Smooth muscle cell (in vitro differentiated cells): ENCODE data around the gene TMPRSS11E. TPM values are rescaled to one million over a fixed set of nuclear protein-coding genes. Genes with fewer than 3 reads are reported as not detected.
"Not testable (repeated sequence)": the region's sequence is repeated elsewhere in the genome, so short reads cannot be mapped to it uniquely, and the experiment has no call there.

ENCODE experiments used
- DNase-seq: peaks from one replicate; lab custom pipeline; 2025; ENCODE audit not compliant: unreplicated experiment; lab: John Stamatoyannopoulos, UW
- H2AFZ ChIP-seq: fragments of 200-600 bp; sonication (generic); 2 replicates; pipeline ENCODE4 v1.6.0; 2016; ENCODE audit warnings: antibody characterized with exemption, low read depth, mild to moderate bottlenecking
- H3F3A ChIP-seq: fragments of 200-600 bp; sonication (generic); 2 replicates; pipeline ENCODE4 v1.6.0; 2017; ENCODE audit warnings: antibody characterized with exemption, low read depth
- H3K27ac ChIP-seq: fragments of 200-600 bp; sonication (generic); 2 replicates; pipeline ENCODE4 v1.5.1; 2016; ENCODE audit warnings: low read depth, mild to moderate bottlenecking
- H3K27me3 ChIP-seq: fragments of 200-600 bp; sonication (generic); 2 replicates; pipeline ENCODE4 v1.6.1; 2016; ENCODE audit warnings: low read depth, mild to moderate bottlenecking
- H3K36me3 ChIP-seq: fragments of 200-600 bp; sonication (generic); 2 replicates; pipeline ENCODE4 v1.5.1; 2016; ENCODE audit warnings: low read depth
- H3K4me1 ChIP-seq: fragments of 200-600 bp; sonication (generic); 2 replicates; pipeline ENCODE4 v1.5.1; 2016; ENCODE audit warnings: low read depth
- H3K4me2 ChIP-seq: fragments of 200-600 bp; sonication (generic); 2 replicates; pipeline ENCODE4 v1.6.0; 2016; ENCODE audit warnings: mild to moderate bottlenecking
- H3K4me3 ChIP-seq: fragments of 200-600 bp; sonication (generic); 2 replicates; pipeline ENCODE4 v1.5.1; 2016; ENCODE audit warnings: mild to moderate bottlenecking
- H3K79me2 ChIP-seq: fragments of 200-600 bp; sonication (generic); 2 replicates; pipeline ENCODE4 v1.6.0; 2016; ENCODE audit warnings: low read depth, mild to moderate bottlenecking
- H3K9ac ChIP-seq: fragments of 200-600 bp; sonication (generic); 2 replicates; pipeline ENCODE4 v1.6.0; 2016; ENCODE audit warnings: low read depth
- H3K9me3 ChIP-seq: fragments of 200-600 bp; sonication (generic); replicated peaks from 2 replicates; pipeline ENCODE4 v1.5.1; 2016; ENCODE audit warnings: low read depth
- H4K20me1 ChIP-seq: fragments of 200-600 bp; sonication (generic); 2 replicates; pipeline ENCODE4 v1.6.0; 2016; ENCODE audit warnings: low read depth
- CTCF ChIP-seq: fragments of 200-600 bp; sonication (generic); IDR thresholded peaks from 2 replicates; pipeline ENCODE4 v1.5.1; 2017; ENCODE audit warnings: borderline replicate concordance, mild to moderate bottlenecking, antibody characterized with exemption; ENCODE audit not compliant: insufficient read depth, poor library complexity, severe bottlenecking
- WGBS: methylation state at CpG from one replicate; pipeline ENCODE4 v1.1.7; 2016; ENCODE audit warnings: low lambda C conversion rate; 5-methylcytosine and 5-hydroxymethylcytosine counted together
- polyA plus RNA-seq: library from polyadenylated mRNA; unstranded; fragments of >200 nt; fragmentation: Nextera tagmentation; extraction: Ambion mirVana; gene quantifications from 2 replicates; pipeline ENCODE4 v1.2.1, GENCODE V29; 2016
- total RNA-seq: library from RNA; depleted of rRNA; stranded (reverse); fragments of >200 nt; gene quantifications from 2 replicates; pipeline ENCODE4 v1.2.3, GENCODE V29; 2014

Gene TMPRSS11E
- total and polyA plus RNA-seq, 2 experiments from 2014 or later = 1.0 to 14.7 TPM

- Histone ChIP-seq H3F3A (no peaks in the 10 kb centered on the region), H3K9ac (no peak overlapping the region), H3K27ac (no peak overlapping the region), H3K79me2 (no peaks in the 10 kb centered on the region), H3K36me3 (no peaks in the 10 kb centered on the region), H3K4me3 (no peak overlapping the region), H3K4me2 (no peak overlapping the region), H4K20me1 (no peaks in the 10 kb centered on the region), H2AFZ (no peak overlapping the region), H3K9me3 (no peaks in the 10 kb centered on the region), H3K4me1 (no peaks in the 10 kb centered on the region), H3K27me3 (no peaks in the 10 kb centered on the region)
- 94% methylated on average over 6 of the region's 6 CpGs for WGBS
- DNase-seq = no peak
- no peak for TF ChIP-seq CTCF
Measured at GRCh38 chr4:68490826-68491457, 43.7 kb downstream of the TMPRSS11E start.

- H3K4me3 ChIP-seq = no peak overlapping the region
- no peaks in the 10 kb centered on the region for H3F3A ChIP-seq
- no peak for TF ChIP-seq CTCF
- no peak overlapping the region for H3K9ac ChIP-seq
- H4K20me1 ChIP-seq = no peaks in the 10 kb centered on the region
- H3K4me1 ChIP-seq = no peaks in the 10 kb centered on the region
- peak overlapping the region; percentile 67 for H2AFZ ChIP-seq
- no peak overlapping the region for H3K27ac ChIP-seq
- no peak overlapping the region for H3K4me2 ChIP-seq
- no peaks in the 10 kb centered on the region for H3K9me3 ChIP-seq
- no peaks in the 10 kb centered on the region for H3K27me3 ChIP-seq
- 64% methylated on average over 1 of the region's 1 CpG for WGBS
- DNase-seq = no peak
- H3K79me2 ChIP-seq = no peaks in the 10 kb centered on the region
- no peaks in the 10 kb centered on the region for H3K36me3 ChIP-seq
Measured at GRCh38 chr4:68494688-68495087, 47.4 kb downstream of the TMPRSS11E start.

- 24% methylated on average over 5 of the region's 5 CpGs for WGBS
- Histone ChIP-seq H3K4me1 (no peaks in the 10 kb centered on the region), H3K27me3 (no peaks in the 10 kb centered on the region), H3K79me2 (no peaks in the 10 kb centered on the region), H3K4me3 (peak overlapping the region; percentile 8), H3F3A (no peaks in the 10 kb centered on the region), H2AFZ (peak overlapping the region; percentile 6), H3K4me2 (no peak overlapping the region), H3K27ac (no peak overlapping the region), H3K9ac (no peak overlapping the region), H4K20me1 (no peaks in the 10 kb centered on the region), H3K36me3 (no peaks in the 10 kb centered on the region), H3K9me3 (no peaks in the 10 kb centered on the region)
- peak; percentile 90 for TF ChIP-seq CTCF
- no peak for DNase-seq
Measured at GRCh38 chr4:68498413-68499007, 51.2 kb downstream of the TMPRSS11E start.

- no peak for DNase-seq
- no peak overlapping the region for H3K9ac ChIP-seq
- H4K20me1 ChIP-seq = no peaks in the 10 kb centered on the region
- no peaks in the 10 kb centered on the region for H3K79me2 ChIP-seq
- peak overlapping the region; percentile 8 for H3K4me3 ChIP-seq
- no peaks in the 10 kb centered on the region for H3K4me1 ChIP-seq
- peak overlapping the region; percentile 29 for H2AFZ ChIP-seq
- no peak for TF ChIP-seq CTCF
- WGBS = 76% methylated on average over 4 of the region's 4 CpGs
- no peaks in the 10 kb centered on the region for H3F3A ChIP-seq
- H3K9me3 ChIP-seq = no peaks in the 10 kb centered on the region
- no peak overlapping the region for H3K4me2 ChIP-seq
- no peak overlapping the region for H3K27ac ChIP-seq
- no peaks in the 10 kb centered on the region for H3K27me3 ChIP-seq
- no peaks in the 10 kb centered on the region for H3K36me3 ChIP-seq
Measured at GRCh38 chr4:68499021-68499420, 51.8 kb downstream of the TMPRSS11E start.

GRCh38 chr4:68503462-68503861 is 56.2 kb downstream of the TMPRSS11E start:
- not testable (repeated sequence) for H3K4me3 ChIP-seq, H3K36me3 ChIP-seq, H3K27ac ChIP-seq, H3K4me1 ChIP-seq, H3K9me3 ChIP-seq, H3K4me2 ChIP-seq, DNase-seq, H2AFZ ChIP-seq, H3K27me3 ChIP-seq, H3K79me2 ChIP-seq, H4K20me1 ChIP-seq, H3F3A ChIP-seq, H3K9ac ChIP-seq
- 88% methylated on average over 4 of the region's 4 CpGs for WGBS
